ENCODE results near the gene REXO1.

REXO1 gene

GRCh38 chr19:1776606-1777147 is 71.6 kb downstream of the REXO1 start:
- intact Hi-C loops (cut with DNase I), result no loop called here
- no peak for DNase-seq

DNA sequence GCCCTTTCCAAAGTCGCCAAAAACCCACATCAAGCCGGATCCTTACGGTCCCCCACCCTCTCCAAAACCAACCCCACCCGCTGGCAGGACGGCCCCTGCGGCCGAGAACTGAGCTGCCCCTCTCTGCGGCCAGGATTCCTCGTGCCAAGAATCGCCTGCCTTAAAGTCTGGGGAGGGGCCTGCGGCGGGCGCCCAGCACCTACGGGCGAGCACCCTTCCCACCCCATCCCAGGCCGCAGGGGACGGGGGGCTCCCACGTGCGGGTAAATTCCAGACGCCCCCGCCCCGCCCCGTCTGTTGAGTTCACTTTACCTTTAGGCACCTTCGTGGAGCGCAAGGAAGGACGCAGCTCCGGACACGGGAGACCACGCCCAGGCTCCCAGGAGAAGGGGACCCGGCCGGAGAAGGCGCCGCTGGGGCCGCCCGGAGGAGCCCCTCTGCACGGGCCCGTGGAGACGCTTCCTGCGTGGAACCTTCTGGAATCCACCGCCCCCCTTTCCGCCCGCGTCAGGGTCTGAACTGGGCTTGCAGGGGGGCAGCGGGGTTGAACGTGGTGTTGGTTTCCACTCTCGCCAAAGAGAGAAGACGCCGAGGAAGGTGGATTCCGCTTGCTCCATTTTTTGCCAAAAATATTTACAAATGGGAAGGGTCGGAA is 72.2 kb downstream of the REXO1 start:
- intact Hi-C loops (cut with DNase I), result no loop called here
- DNase-seq, result no peak

GRCh38 chr19:1774989-1775772 is 73.1 kb downstream of the REXO1 start:
- no peak for DNase-seq
- intact Hi-C loops (cut with DNase I), result no loop called here

DNA sequence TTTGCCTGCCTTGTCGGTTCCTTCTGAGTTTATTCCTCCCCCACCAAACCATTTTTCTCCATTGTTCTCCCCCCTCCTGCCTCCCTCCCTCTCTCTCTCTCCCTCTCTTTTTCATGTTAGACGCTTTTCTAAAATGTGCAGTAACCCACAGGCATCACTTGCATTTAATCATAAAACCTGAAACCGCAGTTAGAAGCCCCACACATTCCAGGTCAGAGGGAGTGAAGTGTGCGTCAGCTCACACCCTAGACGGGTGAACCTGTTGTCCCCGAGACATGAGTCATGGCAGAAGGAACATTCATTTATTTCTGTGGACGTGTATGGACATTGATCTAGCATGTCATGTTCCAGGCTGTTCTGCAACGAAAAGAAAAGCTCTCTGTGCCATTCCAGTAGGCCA is 75.1 kb downstream of the REXO1 start:
- no peak for DNase-seq
- intact Hi-C loops (cut with DNase I), result no loop called here

DNA sequence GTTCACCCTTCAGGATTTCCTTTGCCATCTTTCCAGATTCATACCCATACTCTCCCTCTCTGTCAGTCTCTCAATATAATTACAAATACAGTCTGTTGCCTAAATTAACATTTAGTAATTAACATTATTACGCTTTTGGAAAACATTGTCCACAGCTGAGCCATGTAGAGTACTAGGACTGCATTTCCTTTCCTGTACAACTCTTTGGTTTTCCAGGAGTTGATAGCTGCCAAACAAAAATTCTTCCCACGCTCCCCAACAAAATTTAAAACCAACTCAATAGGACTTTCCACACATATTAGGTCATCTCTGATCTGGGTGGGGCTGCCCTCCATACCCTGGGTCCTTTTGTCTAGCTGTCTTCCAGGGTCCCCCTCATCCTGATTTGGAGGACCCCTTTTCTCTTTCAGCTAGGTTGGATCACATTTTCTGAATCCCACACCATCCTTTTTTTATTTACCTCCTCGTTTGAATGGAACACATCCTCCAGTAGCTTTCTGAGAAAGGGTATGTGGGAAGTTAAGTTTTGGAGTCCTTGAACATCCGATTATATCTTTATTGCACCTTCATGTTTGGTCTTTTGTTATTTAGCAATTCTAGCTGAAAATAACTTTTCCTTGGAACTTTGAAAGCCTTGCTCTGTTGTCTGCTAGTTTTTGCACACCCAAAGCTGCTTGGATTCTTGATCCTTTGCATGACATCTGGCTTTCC is 77.3 kb downstream of the REXO1 start:
- intact Hi-C loops (cut with DNase I), result no loop called here
- DNase-seq, result no peak

- no peak for DNase-seq
- intact Hi-C loops (cut with DNase I), result loop anchor here (10.0 kb wide), 1 partner anchor 145 kb away; no protein-coding TSS in a partner anchor
Measured at GRCh38 chr19:1769645-1769985, 78.7 kb downstream of the REXO1 start.

- no peak for DNase-seq
- intact Hi-C loops (cut with DNase I), result loop anchor here (10.0 kb wide), 1 partner anchor 144 kb away; no protein-coding TSS in a partner anchor
Measured at GRCh38 chr19:1768918-1769644, 79.2 kb downstream of the REXO1 start.

- intact Hi-C loops (cut with DNase I), result loop anchor here (10.0 kb wide), 1 partner anchor 143 kb away; no protein-coding TSS in a partner anchor
Measured at GRCh38 chr19:1768248-1768647, 80.0 kb downstream of the REXO1 start.

GRCh38 chr19:1767464-1767933 is 80.8 kb downstream of the REXO1 start:
- intact Hi-C loops (cut with DNase I), result loop anchor here (1.0 to 10.0 kb wide), 2 partner anchors 143 to 221 kb away; no protein-coding TSS in a partner anchor
- DNase-seq, result peak in 4 of 10 donors; percentile 36 to 45 (median 41)

More at GRCh38 chr19:1768248-1768647, 80.0 kb downstream of the REXO1 start:
- no peak for DNase-seq

DNA sequence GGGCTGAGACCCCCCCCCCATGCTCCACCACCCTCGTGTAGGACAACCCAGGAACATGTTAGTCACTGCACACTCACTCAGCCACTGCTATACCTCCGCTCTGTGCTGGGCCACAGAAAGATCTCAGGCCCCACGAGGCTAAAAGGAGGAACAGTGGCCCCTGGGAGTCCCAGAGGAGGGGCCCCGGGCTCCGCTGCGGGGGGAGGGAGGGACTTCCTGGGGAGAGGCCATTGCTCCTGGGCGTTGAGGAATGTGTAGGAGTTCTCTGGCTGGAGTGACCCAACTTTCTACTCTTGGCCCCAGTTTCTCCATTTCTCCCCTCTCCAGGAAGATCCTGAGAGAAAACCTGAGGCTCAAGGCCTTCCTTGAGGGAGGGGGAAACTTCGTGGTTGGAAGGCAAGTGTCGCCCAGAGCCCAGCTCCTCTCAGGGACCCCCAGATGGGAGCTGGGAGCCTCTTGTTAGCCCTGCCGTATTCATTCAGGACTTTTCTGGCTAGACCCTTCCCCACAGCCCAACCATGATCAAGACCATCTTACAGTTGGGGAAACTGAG is 81.4 kb downstream of the REXO1 start:
- no peak for DNase-seq
- intact Hi-C loops (cut with DNase I), result loop anchor here (1.0 to 10.0 kb wide), 2 partner anchors 142 to 221 kb away; no protein-coding TSS in a partner anchor

DNA sequence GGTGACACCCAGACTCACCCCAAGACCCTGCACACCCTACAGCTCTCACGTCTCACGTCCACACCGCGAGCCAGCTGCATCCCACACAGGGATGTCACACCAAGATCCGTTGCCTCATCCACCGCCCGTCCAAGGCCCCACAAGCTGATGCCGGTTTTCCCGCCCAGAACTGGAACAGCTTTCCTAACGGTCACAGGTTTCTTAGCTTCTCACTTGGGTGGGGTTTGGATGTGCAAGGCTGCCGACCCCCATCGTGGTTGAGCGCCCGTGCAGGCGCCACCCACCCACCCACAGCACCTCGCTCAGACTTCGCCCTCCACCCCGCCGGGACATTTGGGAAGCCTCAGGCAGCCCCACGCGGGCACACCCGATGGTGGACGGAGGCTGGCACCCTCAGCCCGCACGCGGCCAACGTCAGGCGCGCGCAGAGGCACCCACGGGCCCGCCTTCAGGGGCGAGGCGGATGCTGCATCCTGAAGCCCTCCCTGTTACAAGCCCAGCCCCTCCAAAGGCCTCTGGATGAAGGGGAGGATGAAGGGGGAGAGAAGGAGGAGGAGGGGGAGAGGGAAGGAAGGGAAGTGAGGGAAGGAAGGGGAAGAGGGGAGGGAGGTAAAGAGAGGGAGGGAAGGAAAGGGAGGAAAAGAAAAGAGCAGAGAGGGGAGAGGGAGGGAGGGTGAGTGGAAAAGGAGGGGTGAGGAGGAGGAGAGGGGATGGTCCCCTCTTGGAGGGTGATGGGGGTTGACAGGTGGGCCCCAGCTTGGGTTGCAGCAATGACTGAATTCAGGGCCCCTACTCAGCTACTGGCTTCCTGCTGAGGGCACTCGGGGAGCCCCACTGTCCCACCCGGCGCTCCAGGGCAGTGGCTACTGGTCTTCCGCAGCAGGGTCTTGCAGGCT is 82.1 kb downstream of the REXO1 start:
- DNase-seq, result no peak
- intact Hi-C loops (cut with DNase I), result loop anchor here (10.0 kb wide), 1 partner anchor 141 kb away; no protein-coding TSS in a partner anchor

Measured in posterior cingulate gyrus (tissue), 11 donors.